ENCODE results near the gene RNU1-2. TPM values are rescaled to one million over a fixed set of nuclear protein-coding genes. Genes with fewer than 3 reads are reported as not detected.
"Not testable (repeated sequence)": the region's sequence is repeated elsewhere in the genome, so short reads cannot be mapped to it uniquely, and the experiment has no call there.

Gene RNU1-2
- total RNA-seq, 4 donors from 2014 or later: under 0.01 TPM; not detected in 2

- peaks cover 6 to 17% (median 14%) of the 10 kb centered on the region in 4 donors for H3K4me1 ChIP-seq
- intact Hi-C loops (cut with DNase I); H3K36me3 ChIP-seq; DNase-seq (ENCODE audit: extremely low spot score); H3K9me3 ChIP-seq: not testable (repeated sequence)
- peaks cover 0 to 53% (median 4%) of the 10 kb centered on the region in 4 donors for H3K27me3 ChIP-seq
- WGBS: 51% methylated on average over 29 of the region's 66 CpGs
- peak overlapping the region in 1 of 4 donors; percentile 30 for H3K27ac ChIP-seq (replicated peaks in 1 of 4)
- peak overlapping the region; percentile 35 to 57 (median 46) for H3K4me3 ChIP-seq
These were observed 23.4 kb upstream of the RNU1-2 start for GRCh38 chr1:16872152-16873075.

- intact Hi-C loops (cut with DNase I); H3K36me3 ChIP-seq; H3K27ac ChIP-seq (replicated peaks in 1 of 4); DNase-seq (ENCODE audit: extremely low spot score); H3K9me3 ChIP-seq: not testable (repeated sequence)
- Histone ChIP-seq H3K27me3 (peaks cover 0 to 53% (median 4%) of the 10 kb centered on the region in 4 donors), H3K4me3 (peak overlapping the region; percentile 35 to 57 (median 46)), H3K4me1 (peaks cover 6 to 17% (median 14%) of the 10 kb centered on the region in 4 donors)
- WGBS: 36% methylated on average over 32 of the region's 52 CpGs
These were observed 22.5 kb upstream of the RNU1-2 start for GRCh38 chr1:16873076-16873879.

DNA sequence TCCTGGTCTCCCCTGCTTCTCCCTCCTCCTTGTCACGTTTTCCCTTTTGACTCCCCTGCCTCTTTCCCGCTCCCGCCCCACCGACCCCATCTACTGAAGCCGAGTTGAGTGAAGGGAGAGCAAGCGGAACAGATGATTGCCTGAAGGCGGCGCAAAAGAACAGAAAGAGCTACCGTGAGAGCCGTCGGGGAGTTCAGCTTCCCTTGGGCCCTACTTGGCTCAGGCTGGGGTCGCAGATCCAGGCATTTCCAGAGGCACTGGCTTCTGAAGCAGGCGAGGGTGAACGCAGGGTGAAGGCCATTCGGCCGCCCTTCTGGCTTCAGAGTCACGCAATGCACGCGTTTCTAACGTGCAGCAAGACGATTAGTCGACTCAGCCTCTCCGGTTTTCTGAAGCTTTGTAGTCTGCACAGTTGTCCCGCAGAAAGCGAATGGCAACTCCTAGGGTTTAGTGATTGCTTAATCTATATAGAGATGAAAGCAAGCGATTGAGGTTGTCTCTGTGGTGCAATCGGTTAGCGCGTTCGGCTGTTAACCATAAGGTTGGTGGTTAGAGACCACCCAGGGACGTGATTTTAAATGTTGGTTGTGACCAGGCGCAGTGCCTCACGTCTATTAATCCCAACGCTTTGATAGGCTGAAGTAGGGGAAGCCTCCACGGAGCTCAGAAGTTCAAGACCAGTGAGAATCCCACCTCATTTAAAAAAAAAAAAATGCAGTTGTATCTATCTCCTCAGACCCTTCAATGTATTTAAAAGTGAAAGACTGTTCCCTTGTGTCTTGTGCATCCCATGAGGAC is 20.6 kb upstream of the RNU1-2 start:
- H3K36me3 ChIP-seq; H3K4me3 ChIP-seq; intact Hi-C loops (cut with DNase I); DNase-seq (ENCODE audit: extremely low spot score); H3K27ac ChIP-seq (replicated peaks in 1 of 4); H3K9me3 ChIP-seq: not testable (repeated sequence)
- H3K4me1 ChIP-seq: peaks cover 6 to 17% (median 14%) of the 10 kb centered on the region in 4 donors
- WGBS: 57% methylated on average over 25 of the region's 35 CpGs
- peaks cover 0 to 67% (median 4%) of the 10 kb centered on the region in 4 donors for H3K27me3 ChIP-seq

DNA sequence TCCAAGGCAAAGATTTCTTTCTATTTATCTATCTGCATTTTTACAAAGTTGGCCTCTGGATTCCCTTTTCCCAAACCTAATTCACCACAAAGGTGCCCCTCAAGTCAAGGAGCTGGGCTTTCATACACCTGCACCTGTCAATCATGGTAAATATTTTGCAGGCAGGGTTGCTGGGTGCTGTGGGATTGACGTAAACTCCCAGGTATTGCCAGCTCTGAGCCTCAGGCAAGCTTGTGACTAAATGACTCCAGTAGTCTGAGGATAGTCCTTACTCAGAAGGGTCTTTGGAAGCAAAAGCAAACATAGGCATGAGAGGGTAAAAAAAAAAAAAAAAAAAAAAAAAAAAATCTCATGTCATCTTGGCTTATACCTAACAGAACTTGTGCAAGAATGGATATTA is 14.0 kb upstream of the RNU1-2 start:
- intact Hi-C loops (cut with DNase I); H3K9me3 ChIP-seq: not testable (repeated sequence)
- WGBS: 69% methylated on average over 1 of the region's 1 CpG

DNA sequence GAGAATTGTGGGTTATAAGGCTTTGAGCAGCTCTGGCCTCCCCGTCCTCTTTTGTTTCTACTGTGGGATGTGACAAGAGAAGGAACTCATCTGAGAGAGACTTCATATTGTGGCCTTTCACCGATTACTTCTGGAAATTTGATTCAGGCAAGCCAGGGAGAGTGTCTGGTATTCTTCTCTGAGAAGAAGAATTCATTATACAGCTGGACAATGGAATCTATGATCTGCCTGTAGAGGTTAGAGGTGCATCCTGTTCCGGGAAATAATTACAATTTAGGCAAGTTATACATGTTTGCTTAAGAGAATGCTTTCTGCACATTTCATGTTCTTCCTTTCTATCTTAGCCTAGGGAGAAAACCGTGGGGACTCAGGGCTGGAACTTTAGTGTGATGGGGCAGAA is 12.8 kb upstream of the RNU1-2 start:
- TF ChIP-seq POLR2A (IDR thresholded peaks at IDR 0.05; ENCODE audit: low read depth): no peak
- no peak for TF ChIP-seq EP300 (IDR thresholded peaks at IDR 0.05)
- no peak for TF ChIP-seq POLR2AphosphoS5 (IDR thresholded peaks at IDR 0.05)
- TF ChIP-seq, protein P1, sequence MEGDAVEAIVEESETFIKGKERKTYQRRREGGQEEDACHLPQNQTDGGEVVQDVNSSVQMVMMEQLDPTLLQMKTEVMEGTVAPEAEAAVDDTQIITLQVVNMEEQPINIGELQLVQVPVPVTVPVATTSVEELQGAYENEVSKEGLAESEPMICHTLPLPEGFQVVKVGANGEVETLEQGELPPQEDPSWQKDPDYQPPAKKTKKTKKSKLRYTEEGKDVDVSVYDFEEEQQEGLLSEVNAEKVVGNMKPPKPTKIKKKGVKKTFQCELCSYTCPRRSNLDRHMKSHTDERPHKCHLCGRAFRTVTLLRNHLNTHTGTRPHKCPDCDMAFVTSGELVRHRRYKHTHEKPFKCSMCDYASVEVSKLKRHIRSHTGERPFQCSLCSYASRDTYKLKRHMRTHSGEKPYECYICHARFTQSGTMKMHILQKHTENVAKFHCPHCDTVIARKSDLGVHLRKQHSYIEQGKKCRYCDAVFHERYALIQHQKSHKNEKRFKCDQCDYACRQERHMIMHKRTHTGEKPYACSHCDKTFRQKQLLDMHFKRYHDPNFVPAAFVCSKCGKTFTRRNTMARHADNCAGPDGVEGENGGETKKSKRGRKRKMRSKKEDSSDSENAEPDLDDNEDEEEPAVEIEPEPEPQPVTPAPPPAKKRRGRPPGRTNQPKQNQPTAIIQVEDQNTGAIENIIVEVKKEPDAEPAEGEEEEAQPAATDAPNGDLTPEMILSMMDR (IDR thresholded peaks at IDR 0.05): no peak
- no peak overlapping the region for H3K27ac ChIP-seq (replicated peaks in 1 of 4)
- H3K9me3 ChIP-seq: no peaks in the 10 kb centered on the region
- H3K36me3 ChIP-seq: no peaks in the 10 kb centered on the region
- peaks cover 0 to 5% (median under 1%) of the 10 kb centered on the region in 4 donors for H3K4me1 ChIP-seq
- H3K27me3 ChIP-seq: peaks cover 0 to 29% (median 0%) of the 10 kb centered on the region in 4 donors
- no peak overlapping the region for H3K4me3 ChIP-seq
- 57% methylated on average over 4 of the region's 4 CpGs for WGBS
- intact Hi-C loops (cut with DNase I): no loop called here
- DNase-seq (ENCODE audit: extremely low spot score): no peak

More for the DNA sequence above, 14.0 kb upstream of the RNU1-2 start:
- H3K27ac ChIP-seq (replicated peaks in 1 of 4); DNase-seq (ENCODE audit: extremely low spot score); H3K4me1 ChIP-seq; H3K4me3 ChIP-seq; H3K36me3 ChIP-seq: not testable (repeated sequence)
- peaks cover 0 to 33% (median 0%) of the 10 kb centered on the region in 4 donors for H3K27me3 ChIP-seq

- H3K4me1 ChIP-seq: peaks cover 8 to 10% (median 9%) of the 10 kb centered on the region in 4 donors
- H3K27ac ChIP-seq (replicated peaks in 1 of 4): not testable (repeated sequence)
- WGBS: 76% methylated on average over 5 of the region's 5 CpGs
These were observed 11.3 kb upstream of the RNU1-2 start for GRCh38 chr1:16884487-16884886.

More at GRCh38 chr1:16884487-16884886, 11.3 kb upstream of the RNU1-2 start:
- peaks cover 0 to 21% (median 0%) of the 10 kb centered on the region in 4 donors for H3K27me3 ChIP-seq
- H3K36me3 ChIP-seq; DNase-seq (ENCODE audit: extremely low spot score); H3K4me3 ChIP-seq; H3K9me3 ChIP-seq; intact Hi-C loops (cut with DNase I): not testable (repeated sequence)

Measured in esophagus muscularis mucosa (tissue), 4 donors.